Duodenal mucosa (tissue), 2 donors: ENCODE measurements around the gene OXER1.
"Not testable (repeated sequence)": the region's sequence is repeated elsewhere in the genome, so short reads cannot be mapped to it uniquely, and the experiment has no call there.

Experiments
- H3K27ac ChIP-seq: one replicate; pipeline ENCODE4 v1.7.0; 2013; ENCODE audit warnings: low read depth, low read length
- H3K27me3 ChIP-seq, 2 donors: one replicate each; pipeline ENCODE4 v1.7.0; 2013; ENCODE audit warnings: low read length in 2 of 2, control low read depth in 1 of 2; ENCODE audit not compliant: insufficient read depth in 2 of 2, control insufficient read depth in 1 of 2
- H3K36me3 ChIP-seq, 2 donors: one replicate each; pipeline ENCODE4 v1.7.0; 2013; ENCODE audit warnings: low read length in 2 of 2, control low read depth in 1 of 2; ENCODE audit not compliant: insufficient read depth in 2 of 2, control insufficient read depth in 1 of 2
- H3K4me1 ChIP-seq, 2 donors: one replicate each; pipeline ENCODE4 v1.7.0; 2013; ENCODE audit warnings: low read length in 2 of 2, control low read depth in 1 of 2; ENCODE audit not compliant: insufficient read depth in 2 of 2, control insufficient read depth in 1 of 2
- H3K4me3 ChIP-seq, 2 donors: one replicate each; pipeline ENCODE4 v1.7.0; 2013; ENCODE audit warnings: low read length in 2 of 2, low read depth in 1 of 2
- H3K9ac ChIP-seq, 2 donors: one replicate each; pipeline ENCODE4 v1.7.0; 2013; ENCODE audit warnings: low read length in 2 of 2, low read depth in 1 of 2
- H3K9me3 ChIP-seq, 2 donors: one replicate each; pipeline ENCODE4 v1.7.0; 2013; ENCODE audit warnings: low read length in 2 of 2, control low read depth in 1 of 2; ENCODE audit not compliant: control insufficient read depth in 1 of 2

The OXER1 gene

DNA sequence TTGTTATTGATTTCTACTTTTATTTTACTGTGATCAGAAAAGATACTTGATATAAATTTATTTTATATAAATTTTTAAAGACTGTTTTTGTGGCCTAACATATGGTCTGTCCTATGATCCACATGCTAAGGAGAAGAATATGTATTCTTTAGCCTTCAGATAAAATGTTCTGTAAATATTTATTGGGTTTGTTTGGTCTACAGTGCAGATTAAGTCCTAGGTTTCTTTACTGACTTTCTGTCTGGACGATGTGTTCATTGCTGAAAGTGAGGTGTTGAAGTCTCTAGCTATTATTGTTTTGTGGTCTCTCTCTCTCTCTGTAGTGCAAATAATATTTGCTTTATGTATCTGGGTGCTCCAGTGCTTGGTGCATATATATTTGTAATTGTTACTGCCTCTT, 30.1 kb downstream of the OXER1 start:
- Histone ChIP-seq H3K4me1 (no peaks in the 10 kb centered on the region), H3K9me3 (peaks cover 7 to 17% of the 10 kb centered on the region in 2 donors), H3K27ac (no peak overlapping the region), H3K36me3 (peaks cover 4 to 12% of the 10 kb centered on the region in 2 donors), H3K27me3 (no peaks in the 10 kb centered on the region), H3K4me3 (no peak overlapping the region), H3K9ac (no peak overlapping the region)

DNA sequence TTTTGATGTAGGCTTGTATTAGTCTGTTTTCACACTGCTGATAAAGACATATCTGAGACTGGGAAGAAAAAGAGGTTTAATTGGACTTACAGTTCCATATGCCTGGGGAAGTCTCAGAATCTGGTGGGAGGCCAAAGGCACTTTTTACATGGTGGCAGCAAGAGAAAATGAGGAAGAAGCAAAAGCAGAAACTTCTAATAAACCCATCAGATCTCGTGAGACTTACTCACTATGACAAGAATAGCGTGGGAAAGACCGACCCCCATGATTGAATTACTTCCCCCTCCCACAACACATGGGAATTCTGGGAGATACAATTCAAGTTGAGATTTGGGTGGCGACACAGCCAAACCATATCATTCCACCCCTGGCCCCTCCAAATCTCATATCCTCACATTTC, 32.6 kb downstream of the OXER1 start:
- H3K9ac ChIP-seq, H3K27me3 ChIP-seq, H3K36me3 ChIP-seq, H3K27ac ChIP-seq, H3K4me1 ChIP-seq, H3K4me3 ChIP-seq: not testable (repeated sequence)
- H3K9me3 ChIP-seq = peaks cover 7 to 17% of the 10 kb centered on the region in 2 donors

GRCh38 chr2:42726680-42727079, 37.3 kb downstream of the OXER1 start:
- Histone ChIP-seq H3K9me3 (peaks cover 0 to 6% of the 10 kb centered on the region in 2 donors), H3K27ac (no peak overlapping the region), H3K4me3 (no peak overlapping the region), H3K9ac (no peak overlapping the region), H3K27me3 (no peaks in the 10 kb centered on the region), H3K4me1 (peaks cover 16 to 23% of the 10 kb centered on the region in 2 donors), H3K36me3 (no peaks in the 10 kb centered on the region)

- peaks cover 0 to 6% of the 10 kb centered on the region in 2 donors for H3K9me3 ChIP-seq
- no peak overlapping the region for H3K9ac ChIP-seq
- peaks cover 16 to 25% of the 10 kb centered on the region in 2 donors for H3K4me1 ChIP-seq
- no peak overlapping the region for H3K27ac ChIP-seq
- H3K36me3 ChIP-seq = no peaks in the 10 kb centered on the region
- no peak overlapping the region for H3K4me3 ChIP-seq
- H3K27me3 ChIP-seq = no peaks in the 10 kb centered on the region
These were observed 38.3 kb downstream of the OXER1 start for GRCh38 chr2:42725657-42726056.

DNA sequence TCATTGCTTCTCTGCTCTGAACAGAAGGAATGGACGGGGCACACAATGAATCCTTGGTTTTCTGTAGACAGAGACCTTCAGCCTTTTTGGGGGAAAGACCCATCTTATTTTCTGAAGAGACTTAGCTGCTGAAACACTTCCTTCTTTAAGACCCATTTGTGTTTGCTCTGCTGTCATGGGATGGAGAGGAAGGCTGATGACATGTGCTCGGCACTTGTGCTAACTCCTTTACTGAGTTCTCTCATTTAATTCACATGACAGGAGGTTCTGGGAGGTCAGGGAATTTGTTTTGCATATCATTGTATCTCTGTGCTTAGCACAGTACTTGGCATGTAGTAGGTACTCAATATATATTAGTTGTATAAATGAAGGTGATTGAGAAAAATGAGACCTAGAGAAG, 39.0 kb downstream of the OXER1 start:
- H3K36me3 ChIP-seq = no peaks in the 10 kb centered on the region
- H3K4me1 ChIP-seq = peaks cover 16 to 25% of the 10 kb centered on the region in 2 donors
- H3K27ac ChIP-seq = no peak overlapping the region
- H3K27me3 ChIP-seq = no peaks in the 10 kb centered on the region
- H3K9ac ChIP-seq = no peak overlapping the region
- H3K4me3 ChIP-seq = no peak overlapping the region
- H3K9me3 ChIP-seq = peaks cover 0 to 5% of the 10 kb centered on the region in 2 donors

DNA sequence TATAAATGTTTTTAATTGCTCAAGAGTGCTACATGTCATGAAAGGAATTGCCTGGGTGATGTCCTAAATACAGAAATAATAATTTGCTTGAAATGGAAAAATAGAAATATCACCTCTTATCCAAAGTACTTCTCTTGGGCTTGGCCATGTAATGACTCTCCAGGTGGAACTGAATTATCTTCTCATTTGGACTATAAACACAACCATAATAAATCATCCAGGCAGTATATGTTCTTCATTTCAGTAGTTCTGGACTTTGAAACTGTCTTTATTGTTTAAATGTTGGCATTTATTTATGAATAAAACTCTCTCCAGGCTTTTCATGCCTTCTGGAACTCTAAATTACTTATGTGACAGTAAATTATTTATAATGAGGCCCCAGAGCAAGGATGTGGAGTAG, 40.5 kb downstream of the OXER1 start:
- Histone ChIP-seq H3K9ac (no peak overlapping the region), H3K36me3 (no peaks in the 10 kb centered on the region), H3K27me3 (no peaks in the 10 kb centered on the region), H3K27ac (no peak overlapping the region), H3K9me3 (no peaks in the 10 kb centered on the region), H3K4me1 (peaks cover 16 to 25% of the 10 kb centered on the region in 2 donors), H3K4me3 (no peak overlapping the region)

DNA sequence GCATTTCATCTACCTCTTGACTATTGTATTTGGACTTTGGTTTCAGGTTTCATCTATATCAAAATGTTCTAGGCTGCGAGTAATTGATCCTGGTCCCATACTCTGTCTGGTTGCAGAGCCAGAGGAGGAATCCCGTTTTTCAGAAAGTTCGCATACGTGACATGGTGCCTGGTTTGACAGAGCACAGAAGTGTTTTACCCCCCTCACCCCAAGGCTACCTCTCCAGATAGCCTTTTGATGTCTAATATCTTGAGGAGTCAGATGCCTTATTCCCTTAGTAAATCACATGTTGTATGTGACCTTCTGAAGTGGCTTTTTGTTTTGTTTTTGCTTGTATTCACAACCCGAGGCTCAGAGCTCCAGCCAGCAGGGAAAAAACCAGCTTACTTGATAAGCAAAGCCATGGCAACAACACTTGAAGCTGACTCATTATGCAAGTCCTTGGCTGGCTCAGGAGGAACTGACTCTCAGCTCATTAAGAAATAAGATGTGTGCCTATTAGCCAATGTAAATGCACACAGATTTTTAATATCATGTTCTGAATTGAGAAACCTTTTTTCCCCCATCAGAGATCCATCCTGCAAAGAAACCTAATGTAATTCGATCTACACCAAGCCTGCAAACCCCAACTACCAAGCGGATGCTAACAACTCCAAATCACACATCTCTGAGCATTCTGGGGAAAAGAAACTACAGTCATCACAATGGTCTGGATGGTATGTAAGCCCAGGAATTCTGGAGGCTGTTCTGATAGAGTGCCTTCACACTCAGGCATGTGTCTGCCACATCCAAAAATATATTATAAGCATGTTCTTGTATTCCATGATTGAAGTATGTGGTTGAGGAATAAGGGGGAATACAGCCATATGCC, 41.4 kb downstream of the OXER1 start:
- H3K9me3 ChIP-seq = no peaks in the 10 kb centered on the region

GRCh38 chr2:42721898-42722297, 42.0 kb downstream of the OXER1 start:
- Histone ChIP-seq H3K9ac (no peak overlapping the region), H3K36me3 (no peaks in the 10 kb centered on the region), H3K27me3 (no peaks in the 10 kb centered on the region), H3K4me1 (peaks cover 16 to 25% of the 10 kb centered on the region in 2 donors), H3K4me3 (peak overlapping the region; percentile 16 to 37), H3K9me3 (no peaks in the 10 kb centered on the region), H3K27ac (no peak overlapping the region)

More for the DNA sequence above, 41.4 kb downstream of the OXER1 start:
- H3K4me3 ChIP-seq = peak overlapping the region; percentile 16 to 37
- no peaks in the 10 kb centered on the region for H3K36me3 ChIP-seq
- no peak overlapping the region for H3K9ac ChIP-seq
- no peak overlapping the region for H3K27ac ChIP-seq
- no peaks in the 10 kb centered on the region for H3K27me3 ChIP-seq
- H3K4me1 ChIP-seq = peaks cover 16 to 25% of the 10 kb centered on the region in 2 donors

DNA sequence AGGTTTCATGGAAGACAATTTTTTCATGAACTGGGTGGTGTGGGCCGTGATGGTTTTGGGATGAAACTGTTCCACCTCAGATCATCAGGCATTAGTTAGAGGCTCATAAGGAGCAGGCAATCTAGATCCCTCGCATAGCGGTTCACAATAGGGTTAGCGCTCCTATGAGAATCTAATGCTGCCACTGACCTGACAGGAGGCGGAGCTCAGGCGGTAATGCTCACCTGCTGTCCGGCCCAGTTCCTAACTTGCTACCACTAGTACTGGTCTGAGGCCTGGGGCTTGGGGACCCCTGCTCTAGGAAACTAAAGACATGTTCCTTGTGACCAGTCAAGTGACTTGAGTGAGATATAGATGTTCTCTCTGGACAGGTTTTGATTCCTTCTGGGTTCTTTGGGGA, 49.2 kb downstream of the OXER1 start:
- Histone ChIP-seq H3K4me1 (no peaks in the 10 kb centered on the region), H3K36me3 (no peaks in the 10 kb centered on the region), H3K4me3 (no peak overlapping the region), H3K27ac (no peak overlapping the region), H3K27me3 (no peaks in the 10 kb centered on the region), H3K9me3 (no peaks in the 10 kb centered on the region), H3K9ac (no peak overlapping the region)

- Histone ChIP-seq H3K27me3 (no peaks in the 10 kb centered on the region), H3K9me3 (no peaks in the 10 kb centered on the region), H3K27ac (no peak overlapping the region), H3K4me1 (no peaks in the 10 kb centered on the region), H3K9ac (no peak overlapping the region), H3K36me3 (peaks cover 0 to 1% of the 10 kb centered on the region in 2 donors), H3K4me3 (no peak overlapping the region)
These were observed 50.0 kb downstream of the OXER1 start for GRCh38 chr2:42713920-42714319.
